ENCODE measurements around the gene INAVA. TPM values are rescaled to one million over a fixed set of nuclear protein-coding genes. Genes with fewer than 3 reads are reported as not detected.
"Not testable (repeated sequence)": the region's sequence is repeated elsewhere in the genome, so short reads cannot be mapped to it uniquely, and the experiment has no call there.

INAVA gene
- polyA plus RNA-seq, 2 of the 4 experiments (the other 2 are of a cell fraction): 40.0 to 43.7 TPM

DNA sequence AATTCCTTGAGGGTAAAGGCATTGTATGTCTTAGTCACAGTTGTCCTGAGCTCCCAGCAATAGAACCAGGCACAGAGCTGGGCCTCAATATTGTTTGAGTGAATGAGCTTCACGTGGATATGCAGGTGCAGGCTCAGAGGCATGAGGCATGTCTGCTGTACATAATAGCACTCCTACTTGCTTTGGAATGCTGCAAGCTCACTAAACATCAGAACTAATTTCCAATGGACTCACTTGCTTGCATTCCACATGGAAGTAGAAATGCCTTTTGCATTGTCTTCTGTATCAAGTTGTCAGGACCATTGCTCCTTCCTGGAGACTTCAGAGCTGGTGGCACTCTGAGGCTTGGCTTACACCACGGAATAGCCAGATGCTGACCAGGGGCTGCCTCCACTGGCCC, 37.1 kb downstream of the INAVA start:
- no peak overlapping the region for H3K27ac ChIP-seq
- DNase-seq (ENCODE audit: low read depth in 1 of 2, low spot score in 1 of 2) (no peak), FAIRE-seq (no peak), ATAC-seq (no peak)
- 60% methylated on average over 2 of the region's 2 CpGs for WGBS (ENCODE audit: missing lambda C conversion rate)
- ChIA-PET POLR2A (no interaction called here), CTCF (interaction anchor here (3.5 kb wide), 1 partner anchor 40 kb away, joined by 11 read pairs; no protein-coding TSS in a partner anchor)
- H3K4me1 ChIP-seq: no peaks in the 10 kb centered on the region
- no peaks in the 10 kb centered on the region for H3K9me3 ChIP-seq
- no peak overlapping the region for H3K4me3 ChIP-seq
- TF ChIP-seq SREBF2 (IDR thresholded peaks at IDR 0.05) (no peak), NR3C1 (IDR thresholded peaks at IDR 0.05) (no peak), MYC (IDR thresholded peaks at IDR 0.05; ENCODE audit: borderline replicate concordance, low read length) (no peak), ZFP36 (IDR thresholded peaks at IDR 0.05; ENCODE audit: borderline replicate concordance, partially characterized antibody) (no peak), EP300 (IDR thresholded peaks at IDR 0.05) (no peak), ESRRA (IDR thresholded peaks at IDR 0.05; ENCODE audit: borderline replicate concordance, low read length) (no peak), CEBPB (IDR thresholded peaks at IDR 0.05) (no peak), TFCP2L1 (CRISPR knock-in tag; IDR thresholded peaks at IDR 0.05) (no peak), POLR2A (IDR thresholded peaks at IDR 0.05; ENCODE audit: low read length) (no peak)
- TF ChIP-seq, protein P1, sequence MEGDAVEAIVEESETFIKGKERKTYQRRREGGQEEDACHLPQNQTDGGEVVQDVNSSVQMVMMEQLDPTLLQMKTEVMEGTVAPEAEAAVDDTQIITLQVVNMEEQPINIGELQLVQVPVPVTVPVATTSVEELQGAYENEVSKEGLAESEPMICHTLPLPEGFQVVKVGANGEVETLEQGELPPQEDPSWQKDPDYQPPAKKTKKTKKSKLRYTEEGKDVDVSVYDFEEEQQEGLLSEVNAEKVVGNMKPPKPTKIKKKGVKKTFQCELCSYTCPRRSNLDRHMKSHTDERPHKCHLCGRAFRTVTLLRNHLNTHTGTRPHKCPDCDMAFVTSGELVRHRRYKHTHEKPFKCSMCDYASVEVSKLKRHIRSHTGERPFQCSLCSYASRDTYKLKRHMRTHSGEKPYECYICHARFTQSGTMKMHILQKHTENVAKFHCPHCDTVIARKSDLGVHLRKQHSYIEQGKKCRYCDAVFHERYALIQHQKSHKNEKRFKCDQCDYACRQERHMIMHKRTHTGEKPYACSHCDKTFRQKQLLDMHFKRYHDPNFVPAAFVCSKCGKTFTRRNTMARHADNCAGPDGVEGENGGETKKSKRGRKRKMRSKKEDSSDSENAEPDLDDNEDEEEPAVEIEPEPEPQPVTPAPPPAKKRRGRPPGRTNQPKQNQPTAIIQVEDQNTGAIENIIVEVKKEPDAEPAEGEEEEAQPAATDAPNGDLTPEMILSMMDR (IDR thresholded peaks at IDR 0.05): no peak
- TF ChIP-seq, protein P2, sequence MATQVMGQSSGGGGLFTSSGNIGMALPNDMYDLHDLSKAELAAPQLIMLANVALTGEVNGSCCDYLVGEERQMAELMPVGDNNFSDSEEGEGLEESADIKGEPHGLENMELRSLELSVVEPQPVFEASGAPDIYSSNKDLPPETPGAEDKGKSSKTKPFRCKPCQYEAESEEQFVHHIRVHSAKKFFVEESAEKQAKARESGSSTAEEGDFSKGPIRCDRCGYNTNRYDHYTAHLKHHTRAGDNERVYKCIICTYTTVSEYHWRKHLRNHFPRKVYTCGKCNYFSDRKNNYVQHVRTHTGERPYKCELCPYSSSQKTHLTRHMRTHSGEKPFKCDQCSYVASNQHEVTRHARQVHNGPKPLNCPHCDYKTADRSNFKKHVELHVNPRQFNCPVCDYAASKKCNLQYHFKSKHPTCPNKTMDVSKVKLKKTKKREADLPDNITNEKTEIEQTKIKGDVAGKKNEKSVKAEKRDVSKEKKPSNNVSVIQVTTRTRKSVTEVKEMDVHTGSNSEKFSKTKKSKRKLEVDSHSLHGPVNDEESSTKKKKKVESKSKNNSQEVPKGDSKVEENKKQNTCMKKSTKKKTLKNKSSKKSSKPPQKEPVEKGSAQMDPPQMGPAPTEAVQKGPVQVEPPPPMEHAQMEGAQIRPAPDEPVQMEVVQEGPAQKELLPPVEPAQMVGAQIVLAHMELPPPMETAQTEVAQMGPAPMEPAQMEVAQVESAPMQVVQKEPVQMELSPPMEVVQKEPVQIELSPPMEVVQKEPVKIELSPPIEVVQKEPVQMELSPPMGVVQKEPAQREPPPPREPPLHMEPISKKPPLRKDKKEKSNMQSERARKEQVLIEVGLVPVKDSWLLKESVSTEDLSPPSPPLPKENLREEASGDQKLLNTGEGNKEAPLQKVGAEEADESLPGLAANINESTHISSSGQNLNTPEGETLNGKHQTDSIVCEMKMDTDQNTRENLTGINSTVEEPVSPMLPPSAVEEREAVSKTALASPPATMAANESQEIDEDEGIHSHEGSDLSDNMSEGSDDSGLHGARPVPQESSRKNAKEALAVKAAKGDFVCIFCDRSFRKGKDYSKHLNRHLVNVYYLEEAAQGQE (IDR thresholded peaks at IDR 0.05): no peak
- TF ChIP-seq, protein P3, sequence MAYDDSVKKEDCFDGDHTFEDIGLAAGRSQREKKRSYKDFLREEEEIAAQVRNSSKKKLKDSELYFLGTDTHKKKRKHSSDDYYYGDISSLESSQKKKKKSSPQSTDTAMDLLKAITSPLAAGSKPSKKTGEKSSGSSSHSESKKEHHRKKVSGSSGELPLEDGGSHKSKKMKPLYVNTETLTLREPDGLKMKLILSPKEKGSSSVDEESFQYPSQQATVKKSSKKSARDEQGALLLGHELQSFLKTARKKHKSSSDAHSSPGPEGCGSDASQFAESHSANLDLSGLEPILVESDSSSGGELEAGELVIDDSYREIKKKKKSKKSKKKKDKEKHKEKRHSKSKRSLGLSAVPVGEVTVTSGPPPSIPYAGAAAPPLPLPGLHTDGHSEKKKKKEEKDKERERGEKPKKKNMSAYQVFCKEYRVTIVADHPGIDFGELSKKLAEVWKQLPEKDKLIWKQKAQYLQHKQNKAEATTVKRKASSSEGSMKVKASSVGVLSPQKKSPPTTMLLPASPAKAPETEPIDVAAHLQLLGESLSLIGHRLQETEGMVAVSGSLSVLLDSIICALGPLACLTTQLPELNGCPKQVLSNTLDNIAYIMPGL (CRISPR knock-in tag; IDR thresholded peaks at IDR 0.05; ENCODE audit: borderline replicate concordance): no peak
- TF ChIP-seq, protein P4, sequence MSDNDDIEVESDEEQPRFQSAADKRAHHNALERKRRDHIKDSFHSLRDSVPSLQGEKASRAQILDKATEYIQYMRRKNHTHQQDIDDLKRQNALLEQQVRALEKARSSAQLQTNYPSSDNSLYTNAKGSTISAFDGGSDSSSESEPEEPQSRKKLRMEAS (IDR thresholded peaks at IDR 0.05): no peak
- TF ChIP-seq, protein P5, sequence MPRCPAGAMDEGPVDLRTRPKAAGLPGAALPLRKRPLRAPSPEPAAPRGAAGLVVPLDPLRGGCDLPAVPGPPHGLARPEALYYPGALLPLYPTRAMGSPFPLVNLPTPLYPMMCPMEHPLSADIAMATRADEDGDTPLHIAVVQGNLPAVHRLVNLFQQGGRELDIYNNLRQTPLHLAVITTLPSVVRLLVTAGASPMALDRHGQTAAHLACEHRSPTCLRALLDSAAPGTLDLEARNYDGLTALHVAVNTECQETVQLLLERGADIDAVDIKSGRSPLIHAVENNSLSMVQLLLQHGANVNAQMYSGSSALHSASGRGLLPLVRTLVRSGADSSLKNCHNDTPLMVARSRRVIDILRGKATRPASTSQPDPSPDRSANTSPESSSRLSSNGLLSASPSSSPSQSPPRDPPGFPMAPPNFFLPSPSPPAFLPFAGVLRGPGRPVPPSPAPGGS (IDR thresholded peaks at IDR 0.05): no peak
- H3K4me2 ChIP-seq: no peak overlapping the region

DNA sequence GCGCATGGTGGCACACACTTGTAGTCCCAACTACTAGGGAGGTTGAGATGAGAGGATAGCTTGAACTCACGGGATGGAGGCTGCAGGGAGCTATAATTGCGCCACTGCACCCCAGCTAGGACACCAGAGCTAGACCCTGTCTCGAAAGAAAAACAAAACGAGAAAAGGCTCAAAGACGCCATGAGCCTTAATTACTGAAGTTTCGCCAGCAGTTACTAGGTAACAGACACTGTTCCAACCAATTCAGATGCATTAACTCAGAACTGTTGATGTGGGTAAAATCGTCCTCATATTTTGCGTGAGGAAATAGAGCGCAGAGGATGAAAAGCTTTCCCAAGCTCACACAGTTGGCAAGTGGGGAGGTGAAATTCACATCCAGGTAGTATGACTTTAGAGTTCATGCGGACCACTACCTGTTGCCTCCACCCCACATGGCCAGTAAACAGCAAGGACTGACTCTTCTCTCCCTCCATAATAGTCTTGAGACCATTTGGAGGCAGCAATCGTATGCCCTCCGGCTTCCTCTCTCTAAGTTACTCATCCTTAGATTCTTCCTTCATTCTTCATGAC, 40.1 kb downstream of the INAVA start:
- DNase-seq (ENCODE audit: low read depth in 1 of 2, low spot score in 1 of 2) (no peak), FAIRE-seq (no peak), ATAC-seq (no peak)
- ChIA-PET CTCF (no interaction called here), POLR2A (no interaction called here)
- Histone ChIP-seq H3K4me1 (no peaks in the 10 kb centered on the region), H3K4me2 (no peak overlapping the region), H3K27ac (no peak overlapping the region), H3K4me3 (no peak overlapping the region), H3K9me3 (no peaks in the 10 kb centered on the region)
- WGBS (ENCODE audit: missing lambda C conversion rate): 80% methylated on average over 13 of the region's 13 CpGs
- TF ChIP-seq TFCP2L1 (CRISPR knock-in tag; IDR thresholded peaks at IDR 0.05) (no peak), ESRRA (IDR thresholded peaks at IDR 0.05; ENCODE audit: borderline replicate concordance, low read length) (no peak), NPAS2 (CRISPR knock-in tag; IDR thresholded peaks at IDR 0.05; ENCODE audit: borderline replicate concordance) (no peak), EHMT2 (IDR thresholded peaks at IDR 0.05; ENCODE audit: low read depth) (no peak), MYC (IDR thresholded peaks at IDR 0.05; ENCODE audit: borderline replicate concordance, low read length) (no peak)

DNA sequence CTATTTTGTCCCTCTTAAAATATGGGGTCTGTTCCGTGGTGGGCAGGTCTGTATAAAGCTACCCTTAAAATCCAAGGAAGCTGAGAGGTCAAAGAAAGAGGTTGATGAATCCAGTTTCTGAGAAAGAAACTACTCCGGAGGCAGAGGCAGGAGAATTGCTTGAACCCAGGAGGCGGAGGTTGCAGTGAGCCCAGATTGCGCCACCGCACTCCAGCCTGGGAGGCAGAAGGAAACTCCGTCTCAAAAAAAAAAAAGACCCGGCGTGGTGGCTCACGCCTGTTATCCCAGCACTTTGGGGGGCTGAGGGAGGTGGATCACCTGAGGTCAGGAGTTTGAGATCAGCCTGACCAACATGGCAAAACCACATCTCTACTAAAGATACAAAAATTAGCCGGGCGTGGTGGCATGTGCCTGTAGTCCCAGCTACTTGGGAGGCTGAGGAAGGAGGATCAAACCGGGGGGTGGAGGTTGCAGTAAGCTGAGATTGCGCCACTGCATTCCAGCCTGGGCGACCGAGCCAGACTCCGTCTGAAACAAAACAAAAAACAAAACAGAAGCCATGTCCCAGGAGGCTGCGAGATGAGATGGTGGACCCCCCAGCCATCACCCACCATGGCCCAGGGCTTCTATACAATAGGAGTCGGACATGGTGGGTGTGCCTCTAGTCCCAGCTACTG, 40.7 kb downstream of the INAVA start:
- WGBS (ENCODE audit: missing lambda C conversion rate): 88% methylated on average over 18 of the region's 18 CpGs
- CTCF ChIA-PET; H3K4me1 ChIP-seq; H3K9me3 ChIP-seq; H3K4me3 ChIP-seq; H3K27ac ChIP-seq; FAIRE-seq; POLR2A ChIA-PET; DNase-seq (ENCODE audit: low read depth in 1 of 2, low spot score in 1 of 2); ATAC-seq; H3K4me2 ChIP-seq: not testable (repeated sequence)
